Activated naive CD4-positive, alpha-beta T cell treated with Interleukin-2 at 50 U/mL for 16 hours (primary cell): ENCODE measurements around the gene CACNA1G.

ENCODE experiments used
- DNase-seq: peaks from one replicate; pipeline ENCODE4 v3.0.0-alpha.2; 2020

CACNA1G gene

GRCh38 chr17:50534222-50534978 is 26.1 kb upstream of the CACNA1G start:
- peak; percentile 29 for DNase-seq

GRCh38 chr17:50534979-50535326 is 25.6 kb upstream of the CACNA1G start:
- no peak for DNase-seq

- DNase-seq = no peak
Measured at GRCh38 chr17:50535407-50535806, 25.1 kb upstream of the CACNA1G start.

DNA sequence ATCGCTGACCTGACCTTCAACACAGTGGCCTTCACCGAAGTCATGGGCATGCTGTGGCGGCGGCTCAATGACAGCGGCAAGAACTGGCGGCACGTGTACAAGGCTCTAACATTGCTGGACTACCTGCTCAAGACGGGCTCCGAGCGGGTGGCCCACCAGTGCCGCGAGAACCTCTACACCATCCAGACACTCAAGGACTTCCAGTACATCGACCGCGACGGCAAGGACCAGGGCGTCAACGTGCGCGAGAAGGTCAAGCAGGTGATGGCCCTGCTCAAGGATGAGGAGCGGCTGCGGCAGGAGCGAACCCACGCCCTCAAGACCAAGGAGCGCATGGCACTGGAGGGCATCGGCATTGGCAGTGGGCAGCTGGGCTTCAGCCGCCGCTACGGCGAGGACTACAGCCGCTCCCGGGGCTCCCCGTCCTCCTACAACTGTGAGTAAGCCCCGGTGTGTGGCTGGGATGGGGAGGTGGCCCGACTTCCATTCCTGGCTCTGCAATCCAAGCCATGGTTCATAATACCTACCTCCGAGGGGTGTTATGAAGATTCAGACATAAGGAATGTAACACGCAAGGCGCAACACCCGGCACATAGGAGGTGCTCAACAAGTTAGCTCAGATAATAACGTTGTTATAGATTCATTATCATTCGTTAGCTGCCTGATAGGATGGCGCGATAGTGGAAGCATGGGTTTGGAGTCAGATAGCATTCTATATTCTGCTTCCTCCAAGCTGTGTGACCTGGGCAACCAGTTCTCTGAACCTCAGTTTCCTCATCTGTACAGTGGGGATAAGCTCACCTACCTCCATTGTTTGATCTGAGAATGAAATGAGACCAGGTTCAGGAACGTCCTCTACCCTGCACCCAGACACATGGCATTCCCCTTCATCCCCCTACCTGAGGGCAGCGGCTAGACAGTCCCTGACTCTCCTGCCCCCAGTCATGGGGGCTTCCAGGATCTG is 23.6 kb upstream of the CACNA1G start:
- no peak for DNase-seq

DNA sequence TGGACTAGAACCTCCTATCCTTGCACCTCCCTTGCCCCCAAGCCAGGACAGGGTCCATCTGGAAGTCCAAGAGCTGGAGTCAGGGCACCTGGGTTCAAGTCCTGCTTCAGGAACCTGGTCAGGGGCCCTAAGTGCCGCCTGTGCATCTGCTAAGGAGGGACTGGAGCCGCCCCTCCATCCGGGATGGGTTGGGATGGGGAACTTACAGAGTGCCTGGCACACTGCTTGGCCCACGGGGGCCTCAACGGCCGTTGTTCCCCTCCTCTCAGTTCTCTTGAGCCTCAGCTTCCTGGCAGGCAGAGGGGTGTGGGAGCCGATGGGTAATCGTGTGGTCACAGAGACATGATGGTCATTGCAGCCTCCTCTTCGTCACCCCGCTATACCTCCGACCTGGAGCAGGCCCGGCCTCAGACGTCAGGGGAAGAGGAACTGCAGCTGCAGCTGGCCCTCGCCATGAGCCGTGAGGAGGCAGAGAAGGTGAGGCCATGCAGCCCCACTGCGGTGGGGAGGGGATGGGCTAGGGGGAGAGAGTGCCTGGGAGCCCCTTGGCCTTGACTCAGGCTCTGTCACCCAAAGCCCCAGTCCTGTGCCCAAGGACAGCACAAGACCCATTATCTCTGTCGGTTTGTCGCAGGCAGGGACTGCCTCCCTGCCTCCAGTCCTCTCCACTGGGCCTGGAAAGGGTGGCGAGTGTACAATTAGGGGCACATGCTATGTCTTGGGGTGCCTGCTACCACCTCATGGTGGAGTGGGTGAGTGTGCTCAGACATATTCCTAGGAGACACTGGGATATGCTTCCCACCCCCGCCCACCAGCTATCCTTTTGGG is 22.6 kb upstream of the CACNA1G start:
- no peak for DNase-seq

DNA sequence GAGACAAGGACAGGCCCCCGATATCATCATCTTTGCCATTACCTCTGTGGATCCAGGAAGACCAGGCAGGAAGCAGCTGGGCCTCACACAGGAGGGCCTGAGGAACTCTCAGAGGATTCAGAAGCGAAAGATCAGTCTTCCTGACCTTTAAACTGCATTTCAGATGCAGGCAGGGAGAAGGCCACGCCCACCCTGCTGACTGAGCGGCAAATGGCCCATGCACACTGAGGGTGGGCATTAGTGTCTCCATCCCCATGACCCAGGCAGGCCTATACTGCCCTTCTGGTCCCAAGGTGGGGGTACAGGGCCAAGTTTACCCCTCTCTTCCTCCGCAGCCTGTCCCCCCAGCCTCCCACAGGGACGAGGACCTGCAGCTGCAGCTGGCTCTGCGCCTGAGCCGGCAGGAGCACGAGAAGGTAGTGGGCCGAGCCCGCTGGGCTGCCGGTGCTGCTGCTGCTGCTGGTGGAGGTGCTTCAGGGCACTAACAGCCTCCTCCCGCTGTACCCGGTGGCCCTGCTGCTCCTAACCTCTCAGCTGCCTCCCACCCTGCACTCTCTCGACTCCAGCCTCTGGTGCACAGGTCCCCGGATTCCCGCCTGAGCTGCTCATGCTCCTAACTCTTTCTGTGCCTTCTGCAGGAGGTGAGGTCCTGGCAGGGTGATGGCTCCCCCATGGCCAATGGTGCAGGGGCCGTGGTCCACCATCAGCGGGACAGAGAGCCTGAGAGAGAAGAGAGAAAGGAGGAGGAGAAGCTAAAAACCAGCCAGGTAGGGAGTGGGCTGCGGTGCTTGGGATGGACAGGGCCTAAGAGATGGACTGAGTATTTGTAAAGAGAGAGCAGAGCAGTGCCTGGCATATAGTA is 21.7 kb upstream of the CACNA1G start:
- no peak for DNase-seq

GRCh38 chr17:50539762-50540559 is 20.6 kb upstream of the CACNA1G start:
- DNase-seq = no peak

GRCh38 chr17:50540560-50541401 is 19.7 kb upstream of the CACNA1G start:
- no peak for DNase-seq

GRCh38 chr17:50541402-50541715 is 19.2 kb upstream of the CACNA1G start:
- no peak for DNase-seq

GRCh38 chr17:50541716-50542688 is 18.5 kb upstream of the CACNA1G start:
- DNase-seq = peak; percentile 87

DNA sequence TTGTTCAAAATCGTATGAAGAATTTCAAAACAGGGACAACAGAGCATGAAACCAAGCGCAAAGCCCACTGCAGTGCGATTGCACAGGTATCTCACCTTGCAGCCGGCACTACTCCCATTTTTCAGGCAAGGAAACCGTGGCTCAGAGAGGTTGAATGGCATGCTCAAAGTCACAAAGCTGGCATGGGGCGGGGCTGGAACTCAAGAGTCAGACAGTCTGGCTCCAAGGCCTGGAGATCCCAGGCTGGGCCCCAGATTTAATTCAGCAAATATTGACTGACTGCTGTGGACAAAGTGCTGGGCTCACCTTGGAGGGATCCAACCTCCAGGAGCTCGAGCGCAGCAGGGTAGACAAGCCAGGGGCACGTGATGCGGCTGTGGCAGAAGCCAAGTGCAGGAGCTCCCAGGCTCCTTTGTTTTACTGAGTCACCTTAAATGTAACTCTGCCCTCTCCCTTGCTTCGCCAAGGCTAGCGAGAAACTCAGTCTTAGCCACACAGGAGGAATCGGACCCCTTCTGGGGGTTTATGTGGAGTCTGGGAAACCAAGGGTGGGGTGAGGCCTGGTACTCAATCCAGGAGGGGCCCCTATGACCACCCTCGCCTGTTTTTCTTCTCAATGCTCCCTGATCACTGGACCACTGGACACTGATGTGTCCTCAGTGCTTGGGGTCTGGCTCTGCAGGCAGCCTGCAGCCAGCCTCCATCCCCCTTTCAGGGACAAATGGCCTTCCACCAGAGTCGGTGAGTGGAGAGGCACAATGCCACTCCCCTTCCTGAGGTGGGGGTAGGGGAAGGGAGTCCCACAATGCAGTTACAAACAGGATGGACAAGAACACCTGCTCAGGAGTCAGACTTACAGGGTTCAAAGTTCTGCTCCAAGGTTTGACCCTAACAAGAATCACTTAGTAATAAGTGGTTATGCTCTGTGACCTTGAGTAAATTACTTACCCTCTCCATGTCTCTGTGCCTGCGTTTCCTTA is 17.4 kb upstream of the CACNA1G start:
- DNase-seq = no peak

- no peak for DNase-seq
Measured at GRCh38 chr17:50544516-50544915, 16.0 kb upstream of the CACNA1G start.

GRCh38 chr17:50545311-50545710 is 15.2 kb upstream of the CACNA1G start:
- DNase-seq = no peak

DNA sequence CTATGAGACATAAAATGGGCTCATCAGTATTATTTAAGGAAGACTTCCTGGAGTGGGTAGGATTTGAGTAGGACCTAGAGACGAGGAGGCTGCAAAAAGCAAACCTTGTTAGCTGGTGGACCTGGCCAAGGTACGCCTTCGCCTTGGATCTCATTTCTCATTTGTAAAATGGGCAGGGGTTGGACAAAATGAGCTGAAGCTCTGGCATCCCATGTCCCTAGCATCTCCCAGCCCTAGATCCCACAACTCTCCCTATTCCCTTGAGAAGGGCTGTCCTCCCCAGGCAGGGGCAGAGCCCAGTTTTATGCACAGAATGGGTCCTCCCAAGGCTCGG is 13.8 kb upstream of the CACNA1G start:
- DNase-seq = no peak

GRCh38 chr17:50547035-50547735 is 13.3 kb upstream of the CACNA1G start, which contains the start of gene SPATA20:
TSS of gene SPATA20 (plus strand) at chr17:50547174. CDS start at chr17:50547209, 35 bp downstream.
- peak; percentile 88 for DNase-seq

DNA sequence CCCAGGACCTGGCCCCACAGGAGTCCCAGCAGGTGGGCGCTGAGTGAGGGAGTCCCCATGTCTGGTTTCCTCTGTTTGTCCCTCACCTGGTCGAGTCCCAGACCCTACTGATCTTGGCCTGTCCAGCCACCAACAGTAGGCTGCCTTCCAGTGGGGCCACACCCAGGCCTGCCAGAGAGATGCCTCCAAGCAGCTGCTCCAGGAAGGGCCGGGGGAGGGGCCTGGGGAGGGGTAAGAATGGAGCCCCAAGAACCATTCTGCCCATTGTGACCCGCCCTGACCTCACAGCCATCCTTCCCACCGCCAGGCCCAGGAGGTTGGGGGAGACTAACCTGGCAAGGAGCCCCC is 12.8 kb upstream of the CACNA1G start:
- no peak for DNase-seq

DNA sequence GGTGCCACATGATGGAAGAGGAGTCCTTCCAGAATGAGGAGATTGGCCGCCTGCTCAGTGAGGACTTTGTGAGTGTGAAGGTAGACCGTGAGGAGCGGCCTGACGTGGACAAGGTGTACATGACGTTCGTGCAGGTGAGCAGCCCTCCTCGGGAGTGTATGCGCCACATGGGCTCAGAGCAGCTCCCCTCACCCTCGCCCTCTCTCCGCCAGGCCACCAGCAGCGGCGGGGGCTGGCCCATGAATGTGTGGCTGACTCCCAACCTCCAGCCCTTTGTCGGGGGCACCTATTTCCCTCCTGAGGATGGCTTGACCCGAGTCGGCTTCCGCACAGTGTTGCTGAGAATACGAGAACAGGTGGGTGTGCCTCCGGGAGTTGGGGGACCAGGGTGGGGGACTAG is 11.7 kb upstream of the CACNA1G start:
- no peak for DNase-seq
